HEK293 (cell line): ENCODE data around the gene CLIC5.

Experiments
- CTCF ChIA-PET: fragments of 350-600 bp; formaldehyde crosslinking; extraction: SDS; loops from one replicate; lab custom pipeline; 2021; ENCODE audit warnings: antibody characterized with exemption; lab: Yijun Ruan, JAX
- POLR2A ChIA-PET: fragments of 300-600 bp; formaldehyde crosslinking; extraction: SDS; loops from one replicate; lab custom pipeline; 2020; ENCODE audit warnings: antibody characterized with exemption, inconsistent platforms; lab: Yijun Ruan, JAX
- H3K27ac ChIP-seq: fragments of 200-500 bp; sonication (Bioruptor generic); 2 replicates; pipeline ENCODE4 v1.5.1; 2014; ENCODE audit warnings: low read depth, low read length, control low read depth, inconsistent platforms; ENCODE audit errors: extremely low read depth
- H3K36me3 ChIP-seq, 2 experiments: fragments of 200-500 bp in 1 of 2; sonication (Bioruptor generic) in 1 of 2; 1 replicate in 1 of 2; 2 replicates in 1 of 2; pipeline ENCODE4 v1.5.1; 2014 to 2017; ENCODE audit warnings: inconsistent platforms in 2 of 2, low read length in 2 of 2; ENCODE audit not compliant: control insufficient read depth in 2 of 2, insufficient read depth in 1 of 2
- H3K4me1 ChIP-seq: fragments of 200-500 bp; sonication (Bioruptor generic); 2 replicates; pipeline ENCODE4 v1.5.1; 2014; ENCODE audit warnings: mild to moderate bottlenecking, low read length, inconsistent platforms; ENCODE audit not compliant: control insufficient read depth, insufficient read depth
- H3K4me3 ChIP-seq: 2 replicates; pipeline ENCODE4 v1.5.1; 2011; ENCODE audit warnings: low read depth, mild to moderate bottlenecking, control low read depth, low read length, moderate library complexity
- H3K9me3 ChIP-seq: fragments of 200-500 bp; sonication (Bioruptor generic); 2 replicates; pipeline ENCODE4 v1.5.1; 2014; ENCODE audit warnings: low read depth, low read length, inconsistent platforms; ENCODE audit not compliant: control insufficient read depth, insufficient read depth
- AEBP2 ChIP-seq: fragments of 450-650 bp; formaldehyde crosslinking; IDR thresholded peaks from 2 replicates; pipeline ENCODE4 v1.5.1; 2016; ENCODE audit warnings: missing biosample characterization, missing genetic modification characterization, borderline replicate concordance
- OSR2 ChIP-seq: fragments of 450-650 bp; formaldehyde crosslinking; IDR thresholded peaks from 2 replicates; pipeline ENCODE4 v1.5.1; 2016; ENCODE audit warnings: missing biosample characterization, missing genetic modification characterization
- ZBTB6 ChIP-seq: fragments of 450-650 bp; formaldehyde crosslinking; IDR thresholded peaks from 2 replicates; pipeline ENCODE4 v1.5.1; 2017; ENCODE audit warnings: missing biosample characterization, missing genetic modification characterization
- ZBTB7A ChIP-seq: fragments of 450-650 bp; formaldehyde crosslinking; IDR thresholded peaks from 2 replicates; pipeline ENCODE4 v1.5.1; 2016; ENCODE audit warnings: low read depth, missing biosample characterization, missing genetic modification characterization
- ZFP69B ChIP-seq: fragments of 450-650 bp; formaldehyde crosslinking; IDR thresholded peaks from 2 replicates; pipeline ENCODE4 v1.5.1; 2016; ENCODE audit warnings: missing biosample characterization, missing genetic modification characterization
- ZNF121 ChIP-seq: fragments of 450-650 bp; formaldehyde crosslinking; IDR thresholded peaks from 2 replicates; pipeline ENCODE4 v1.5.1; 2016; ENCODE audit warnings: missing biosample characterization, missing genetic modification characterization
- ZNF18 ChIP-seq: fragments of 450-650 bp; formaldehyde crosslinking; IDR thresholded peaks from 2 replicates; pipeline ENCODE4 v1.5.1; 2016; ENCODE audit warnings: missing biosample characterization, missing genetic modification characterization
- ZNF239 ChIP-seq: fragments of 450-650 bp; formaldehyde crosslinking; IDR thresholded peaks from 2 replicates; pipeline ENCODE4 v1.5.1; 2016; ENCODE audit warnings: missing biosample characterization, missing genetic modification characterization
- ZNF302 ChIP-seq: fragments of 450-650 bp; formaldehyde crosslinking; IDR thresholded peaks from 2 replicates; pipeline ENCODE4 v1.5.1; 2016; ENCODE audit warnings: missing biosample characterization, missing genetic modification characterization, low read depth
- ZNF311 ChIP-seq: fragments of 450-650 bp; formaldehyde crosslinking; IDR thresholded peaks from 2 replicates; pipeline ENCODE4 v1.5.1; 2017; ENCODE audit warnings: missing biosample characterization, missing genetic modification characterization, borderline replicate concordance
- ZNF324 ChIP-seq: fragments of 450-650 bp; formaldehyde crosslinking; IDR thresholded peaks from 2 replicates; pipeline ENCODE4 v1.5.1; 2016; ENCODE audit warnings: missing biosample characterization, missing genetic modification characterization
- ZNF354C ChIP-seq: fragments of 450-650 bp; formaldehyde crosslinking; IDR thresholded peaks from 2 replicates; pipeline ENCODE4 v1.5.1; 2016; ENCODE audit warnings: missing biosample characterization, missing genetic modification characterization, low read depth, borderline replicate concordance
- ZNF404 ChIP-seq: fragments of 450-650 bp; formaldehyde crosslinking; IDR thresholded peaks from 2 replicates; pipeline ENCODE4 v1.5.1; 2017; ENCODE audit warnings: missing biosample characterization, missing genetic modification characterization
- ZNF426 ChIP-seq: fragments of 450-650 bp; formaldehyde crosslinking; IDR thresholded peaks from 2 replicates; pipeline ENCODE4 v1.5.1; 2017; ENCODE audit warnings: missing biosample characterization, missing genetic modification characterization, mild to moderate bottlenecking, inconsistent platforms, moderate library complexity
- ZNF449 ChIP-seq: fragments of 450-650 bp; formaldehyde crosslinking; IDR thresholded peaks from 2 replicates; pipeline ENCODE4 v1.5.1; 2017; ENCODE audit warnings: missing biosample characterization, mild to moderate bottlenecking, missing genetic modification characterization, moderate library complexity
- ZNF510 ChIP-seq: fragments of 450-650 bp; formaldehyde crosslinking; IDR thresholded peaks from 2 replicates; pipeline ENCODE4 v1.5.1; 2018; ENCODE audit warnings: mild to moderate bottlenecking, missing genetic modification characterization, missing biosample characterization; ENCODE audit not compliant: insufficient replicate concordance
- ZNF549 ChIP-seq: fragments of 450-650 bp; IDR thresholded peaks from 2 replicates; pipeline ENCODE4 v1.5.1; 2018; ENCODE audit warnings: missing biosample characterization, missing genetic modification characterization, mild to moderate bottlenecking, inconsistent platforms, moderate library complexity
- ZNF555 ChIP-seq: fragments of 450-650 bp; formaldehyde crosslinking; conservative IDR thresholded peaks from 2 replicates; pipeline ENCODE4 v1.5.1; 2017; ENCODE audit warnings: missing biosample characterization, mild to moderate bottlenecking, missing genetic modification characterization, inconsistent platforms
- ZNF561 ChIP-seq: fragments of 450-650 bp; IDR thresholded peaks from 2 replicates; pipeline ENCODE4 v1.5.1; 2018; ENCODE audit warnings: missing biosample characterization, missing genetic modification characterization, borderline replicate concordance
- ZNF571 ChIP-seq: fragments of 450-650 bp; formaldehyde crosslinking; IDR thresholded peaks from 2 replicates; pipeline ENCODE4 v1.5.0; 2017; ENCODE audit warnings: missing biosample characterization, missing genetic modification characterization
- ZNF677 ChIP-seq: fragments of 450-650 bp; IDR thresholded peaks from 2 replicates; pipeline ENCODE4 v1.5.0; 2018; ENCODE audit warnings: missing biosample characterization, mild to moderate bottlenecking, missing genetic modification characterization, moderate library complexity
- TF ChIP-seq, protein P1 (sequence below): fragments of 450-650 bp; formaldehyde crosslinking; IDR thresholded peaks from 2 replicates; pipeline ENCODE4 v1.5.1; 2016; ENCODE audit warnings: missing biosample characterization, missing genetic modification characterization
- TF ChIP-seq, protein P2 (sequence below): fragments of 450-650 bp; formaldehyde crosslinking; IDR thresholded peaks from 2 replicates; pipeline ENCODE4 v1.5.1; 2017; ENCODE audit warnings: missing biosample characterization, missing genetic modification characterization

CLIC5 gene

DNA sequence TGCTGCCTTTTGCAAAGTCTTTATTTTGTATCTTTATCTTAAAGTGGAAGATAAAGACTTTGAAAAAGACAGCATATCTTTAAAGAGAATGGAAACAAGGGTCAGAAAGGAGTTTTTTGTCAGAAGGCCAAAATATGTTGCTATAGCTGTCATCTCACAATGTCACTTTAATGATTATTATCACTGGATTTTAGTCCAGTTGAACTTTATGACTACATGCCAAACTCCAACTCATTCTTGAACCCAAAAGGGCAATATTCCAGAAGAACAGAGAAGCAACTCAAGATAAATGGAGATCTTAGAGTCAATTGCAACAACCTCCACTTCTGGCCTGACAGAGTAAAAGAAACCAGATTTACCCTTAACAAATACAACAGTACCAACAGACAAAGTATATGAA lies 47.3 kb upstream of the CLIC5 start:
- ChIA-PET CTCF (no interaction called here), POLR2A (no interaction called here)
- Histone ChIP-seq H3K36me3 (no peaks in the 10 kb centered on the region), H3K27ac (no peak overlapping the region), H3K4me1 (no peaks in the 10 kb centered on the region), H3K4me3 (no peak overlapping the region), H3K9me3 (no peaks in the 10 kb centered on the region; the same call in 1 of the 2 replicates)
- TF ChIP-seq, protein P1, sequence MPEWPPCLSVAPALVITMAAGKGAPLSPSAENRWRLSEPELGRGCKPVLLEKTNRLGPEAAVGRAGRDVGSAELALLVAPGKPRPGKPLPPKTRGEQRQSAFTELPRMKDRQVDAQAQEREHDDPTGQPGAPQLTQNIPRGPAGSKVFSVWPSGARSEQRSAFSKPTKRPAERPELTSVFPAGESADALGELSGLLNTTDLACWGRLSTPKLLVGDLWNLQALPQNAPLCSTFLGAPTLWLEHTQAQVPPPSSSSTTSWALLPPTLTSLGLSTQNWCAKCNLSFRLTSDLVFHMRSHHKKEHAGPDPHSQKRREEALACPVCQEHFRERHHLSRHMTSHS (tag by site-specific recombination), result no peak
- TF ChIP-seq ZNF571 (tag by site-specific recombination) (no peak), ZNF677 (tag by site-specific recombination) (no peak)

GRCh38 chr6:46062312-46062711 lies 46.7 kb upstream of the CLIC5 start:
- TF ChIP-seq ZNF239 (tag by site-specific recombination) (no peak), ZNF561 (tag by site-specific recombination) (no peak), ZNF510 (tag by site-specific recombination) (no peak), ZNF354C (tag by site-specific recombination) (no peak), OSR2 (tag by site-specific recombination) (no peak)
- no peak overlapping the region for H3K4me3 ChIP-seq
- no peak overlapping the region for H3K27ac ChIP-seq
- H3K4me1 ChIP-seq, result no peaks in the 10 kb centered on the region
- POLR2A ChIA-PET, result no interaction called here
- no peaks in the 10 kb centered on the region; the same call in 1 of the 2 replicates for H3K9me3 ChIP-seq
- CTCF ChIA-PET, result interaction anchor here (0.7 to 0.9 kb wide), 2 partner anchors 28 to 67 kb away, joined by 3 to 8 read pairs; partner anchors contain the start of gene ENPP4
- H3K36me3 ChIP-seq, result no peaks in the 10 kb centered on the region

GRCh38 chr6:46061497-46061896 lies 45.8 kb upstream of the CLIC5 start:
- H3K4me3 ChIP-seq, result no peak overlapping the region
- no peaks in the 10 kb centered on the region; the same call in 1 of the 2 replicates for H3K9me3 ChIP-seq
- no peaks in the 10 kb centered on the region for H3K4me1 ChIP-seq
- H3K36me3 ChIP-seq, result no peaks in the 10 kb centered on the region
- H3K27ac ChIP-seq, result no peak overlapping the region
- POLR2A ChIA-PET, result no interaction called here
- CTCF ChIA-PET, result interaction anchor here (0.7 to 1.3 kb wide), 3 partner anchors 29 to 68 kb away, joined by 3 to 8 read pairs (median 3); partner anchors contain the start of gene ENPP4
- TF ChIP-seq ZNF302 (tag by site-specific recombination) (no peak), ZNF426 (tag by site-specific recombination) (no peak), ZNF549 (tag by site-specific recombination) (no peak), AEBP2 (tag by site-specific recombination) (no peak), ZBTB6 (tag by site-specific recombination) (no peak), ZNF449 (no peak), ZNF121 (tag by site-specific recombination) (no peak), ZFP69B (tag by site-specific recombination) (no peak), ZNF555 (no peak), ZNF18 (tag by site-specific recombination) (no peak), ZBTB7A (tag by site-specific recombination) (no peak), ZNF311 (tag by site-specific recombination) (no peak), ZNF404 (tag by site-specific recombination) (no peak), ZNF324 (tag by site-specific recombination) (no peak)
- TF ChIP-seq, protein P2, sequence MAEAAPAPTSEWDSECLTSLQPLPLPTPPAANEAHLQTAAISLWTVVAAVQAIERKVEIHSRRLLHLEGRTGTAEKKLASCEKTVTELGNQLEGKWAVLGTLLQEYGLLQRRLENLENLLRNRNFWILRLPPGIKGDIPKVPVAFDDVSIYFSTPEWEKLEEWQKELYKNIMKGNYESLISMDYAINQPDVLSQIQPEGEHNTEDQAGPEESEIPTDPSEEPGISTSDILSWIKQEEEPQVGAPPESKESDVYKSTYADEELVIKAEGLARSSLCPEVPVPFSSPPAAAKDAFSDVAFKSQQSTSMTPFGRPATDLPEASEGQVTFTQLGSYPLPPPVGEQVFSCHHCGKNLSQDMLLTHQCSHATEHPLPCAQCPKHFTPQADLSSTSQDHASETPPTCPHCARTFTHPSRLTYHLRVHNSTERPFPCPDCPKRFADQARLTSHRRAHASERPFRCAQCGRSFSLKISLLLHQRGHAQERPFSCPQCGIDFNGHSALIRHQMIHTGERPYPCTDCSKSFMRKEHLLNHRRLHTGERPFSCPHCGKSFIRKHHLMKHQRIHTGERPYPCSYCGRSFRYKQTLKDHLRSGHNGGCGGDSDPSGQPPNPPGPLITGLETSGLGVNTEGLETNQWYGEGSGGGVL (tag by site-specific recombination), result no peak
